OCI-LY7 (cell line): ENCODE measurements around the gene ETV5.

ENCODE experiments used
- EZH2phosphoT487 ChIP-seq: fragments of 200-600 bp; sonication (generic); IDR thresholded peaks from 2 replicates; pipeline ENCODE4 v1.6.1; 2018; ENCODE audit warnings: low read depth, borderline replicate concordance, mild to moderate bottlenecking, mixed run types, antibody characterized with exemption, low read length, moderate library complexity, mixed read lengths
- TF ChIP-seq, protein P1 (sequence below): fragments of 200-600 bp; sonication (generic); conservative IDR thresholded peaks from 2 replicates; pipeline ENCODE4 v1.5.1; 2014; ENCODE audit warnings: mild to moderate bottlenecking, antibody characterized with exemption, low read length, moderate library complexity, mixed read lengths

DNA sequence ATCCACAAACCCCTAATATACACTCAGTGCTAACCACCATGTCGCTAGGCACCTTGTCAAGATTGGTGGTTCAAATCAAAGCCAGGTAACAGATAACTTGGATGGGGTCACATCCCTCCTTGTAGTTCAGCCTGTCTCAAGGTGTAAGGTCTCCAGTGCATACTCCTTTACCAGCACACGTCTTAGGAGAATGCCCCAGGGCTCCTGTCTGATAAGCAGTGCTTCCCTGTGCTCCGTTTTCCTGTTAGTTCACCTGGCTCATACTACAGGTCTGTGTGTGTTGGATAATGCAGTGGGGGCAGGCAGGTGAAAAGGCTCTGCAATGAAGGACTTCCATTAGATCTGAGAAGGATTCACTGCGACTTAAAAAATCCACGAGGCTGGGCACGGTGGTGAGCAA is 50.7 kb downstream of the ETV5 start:
- TF ChIP-seq, protein P1, sequence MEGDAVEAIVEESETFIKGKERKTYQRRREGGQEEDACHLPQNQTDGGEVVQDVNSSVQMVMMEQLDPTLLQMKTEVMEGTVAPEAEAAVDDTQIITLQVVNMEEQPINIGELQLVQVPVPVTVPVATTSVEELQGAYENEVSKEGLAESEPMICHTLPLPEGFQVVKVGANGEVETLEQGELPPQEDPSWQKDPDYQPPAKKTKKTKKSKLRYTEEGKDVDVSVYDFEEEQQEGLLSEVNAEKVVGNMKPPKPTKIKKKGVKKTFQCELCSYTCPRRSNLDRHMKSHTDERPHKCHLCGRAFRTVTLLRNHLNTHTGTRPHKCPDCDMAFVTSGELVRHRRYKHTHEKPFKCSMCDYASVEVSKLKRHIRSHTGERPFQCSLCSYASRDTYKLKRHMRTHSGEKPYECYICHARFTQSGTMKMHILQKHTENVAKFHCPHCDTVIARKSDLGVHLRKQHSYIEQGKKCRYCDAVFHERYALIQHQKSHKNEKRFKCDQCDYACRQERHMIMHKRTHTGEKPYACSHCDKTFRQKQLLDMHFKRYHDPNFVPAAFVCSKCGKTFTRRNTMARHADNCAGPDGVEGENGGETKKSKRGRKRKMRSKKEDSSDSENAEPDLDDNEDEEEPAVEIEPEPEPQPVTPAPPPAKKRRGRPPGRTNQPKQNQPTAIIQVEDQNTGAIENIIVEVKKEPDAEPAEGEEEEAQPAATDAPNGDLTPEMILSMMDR = no peak
- no peak for TF ChIP-seq EZH2phosphoT487
